Measurements from ENCODE around the gene CDYL2. TPM values are rescaled to one million over a fixed set of nuclear protein-coding genes. Genes with fewer than 3 reads are reported as not detected.

Gene CDYL2
- total RNA-seq, 1 experiment from 2014 or later, result 8.2 TPM

- CTCF ChIA-PET, result no interaction called here
- POLR2A ChIA-PET, result no interaction called here
- peaks cover 24% of the 10 kb centered on the region for H3K9me3 Mint-ChIP-seq
- H3K27ac Mint-ChIP-seq, result 0 out of 2 replicates have a peak overlapping the region, but pooled peaks have one; percentile 29
- peaks cover 3% of the 10 kb centered on the region; the same call in 1 of the 2 replicates for H3K27me3 Mint-ChIP-seq (ENCODE audit: low read depth)
- H3K4me1 Mint-ChIP-seq, result peaks cover 33% of the 10 kb centered on the region
- no peak for DNase-seq (ENCODE audit: low spot score)
- TF ChIP-seq ZNF263 (CRISPR knock-in tag; IDR thresholded peaks at IDR 0.05; ENCODE audit: low read depth) (no peak), E2F4 (CRISPR knock-in tag; IDR thresholded peaks at IDR 0.05; ENCODE audit: borderline replicate concordance, low read depth) (no peak), RELA (CRISPR knock-in tag; IDR thresholded peaks at IDR 0.05; ENCODE audit: borderline replicate concordance) (no peak), USF1 (CRISPR knock-in tag; IDR thresholded peaks at IDR 0.05) (no peak), ZNF423 (CRISPR knock-in tag; IDR thresholded peaks at IDR 0.05) (no peak), GTF2I (CRISPR knock-in tag; conservative IDR thresholded peaks at IDR 0.05) (no peak), ZNF232 (CRISPR knock-in tag; IDR thresholded peaks at IDR 0.05) (no peak), HMGXB4 (CRISPR knock-in tag; IDR thresholded peaks at IDR 0.05) (no peak), AR (CRISPR knock-in tag; IDR thresholded peaks at IDR 0.05) (no peak), PREB (CRISPR knock-in tag; IDR thresholded peaks at IDR 0.05; ENCODE audit: borderline replicate concordance) (no peak), PRDM15 (CRISPR knock-in tag; IDR thresholded peaks at IDR 0.05) (no peak), FOXK1 (CRISPR knock-in tag; IDR thresholded peaks at IDR 0.05) (no peak), JUN (CRISPR knock-in tag; IDR thresholded peaks at IDR 0.05) (no peak), ZNF512 (CRISPR knock-in tag; IDR thresholded peaks at IDR 0.05; ENCODE audit: borderline replicate concordance) (no peak), ZNF281 (CRISPR knock-in tag; IDR thresholded peaks at IDR 0.05) (no peak), CDX4 (CRISPR knock-in tag; IDR thresholded peaks at IDR 0.05; ENCODE audit: borderline replicate concordance) (no peak), MLX (CRISPR knock-in tag; IDR thresholded peaks at IDR 0.05) (no peak), GRHL2 (CRISPR knock-in tag; IDR thresholded peaks at IDR 0.05; ENCODE audit: insufficient replicate concordance, severe bottlenecking) (no peak), ZNF317 (CRISPR knock-in tag; IDR thresholded peaks at IDR 0.05; ENCODE audit: borderline replicate concordance, low read depth) (no peak)
- no peak for ATAC-seq
- H3K36me3 Mint-ChIP-seq, result 0 out of 2 replicates have a peak, but pooled peaks cover 6% of the 10 kb centered on the region
- H3K4me3 Mint-ChIP-seq, result no peak overlapping the region
These were observed 13.6 kb downstream of the CDYL2 start for GRCh38 chr16:80790751-80791150.
